Activated T-helper 1 cell treated with anti-CD3 and anti-CD28 coated beads, Interleukin-12 subunit alpha, Interleukin-12 subunit beta, Interleukin-2, Interleukin-4 antibody, amounts not matched to agents 30 ng/mL and 10 ng/mL and 1 ng/mL, durations not matched to agents 14 hours and 24 hours and 36 hours (primary cell): ENCODE data around the gene DKK1. TPM values are rescaled to one million over a fixed set of nuclear protein-coding genes. Genes with fewer than 3 reads are reported as not detected.

Experiments
- DNase-seq: peaks from one replicate; pipeline ENCODE4 v3.0.0; 2021; ENCODE audit warnings: low spot score
- H3K27ac Mint-ChIP-seq: one replicate; pipeline ENCODE4 v1.8.0; 2021; ENCODE audit warnings: mild to moderate bottlenecking, mixed read lengths
- H3K27me3 Mint-ChIP-seq: one replicate; pipeline ENCODE4 v1.8.0; 2022; ENCODE audit warnings: mild to moderate bottlenecking, moderate library complexity, mixed read lengths; ENCODE audit not compliant: insufficient read depth
- H3K36me3 Mint-ChIP-seq: one replicate; pipeline ENCODE4 v1.8.0; 2021; ENCODE audit warnings: low read depth, mixed read lengths
- H3K4me1 Mint-ChIP-seq: one replicate; pipeline ENCODE4 v1.8.0; 2021; ENCODE audit warnings: low read depth, mixed read lengths
- H3K4me3 Mint-ChIP-seq: one replicate; pipeline ENCODE4 v1.8.0; 2021; ENCODE audit warnings: mild to moderate bottlenecking, moderate library complexity, mixed read lengths
- H3K9me3 Mint-ChIP-seq: one replicate; pipeline ENCODE4 v1.8.0; 2021; ENCODE audit warnings: mixed read lengths
- intact Hi-C: fragments of 100-400 bp; cut with micrococcal nuclease; formaldehyde crosslinking; loops from one replicate; pipeline ENCODE4 v1.15.1; 2024
- total RNA-seq: library from RNA; stranded (reverse); gene quantifications from 2 replicates; pipeline ENCODE4 v1.2.3, GENCODE V29; 2022

DKK1 gene
- total RNA-seq, 1 donor from 2014 or later = not detected

DNA sequence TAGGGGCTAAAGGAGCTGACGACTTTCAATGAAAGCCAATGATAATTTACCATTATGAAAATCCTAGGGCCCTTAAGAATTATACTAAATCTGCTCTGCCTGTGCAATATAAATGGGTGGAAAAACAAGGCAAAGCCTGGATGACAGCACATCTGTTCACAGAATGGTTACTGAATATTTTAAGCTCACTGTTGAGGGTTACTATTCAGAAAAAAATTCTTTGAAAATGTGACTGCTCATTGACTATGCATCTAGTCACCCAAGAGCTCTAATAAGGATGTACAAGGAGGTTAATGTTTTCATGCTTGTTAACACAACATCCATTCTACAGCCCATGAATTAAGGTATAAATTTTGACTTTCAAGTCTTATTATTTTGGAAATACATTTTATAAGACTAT, 8.9 kb downstream of the DKK1 start:
- H3K4me1 Mint-ChIP-seq = no peaks in the 10 kb centered on the region
- H3K36me3 Mint-ChIP-seq = no peaks in the 10 kb centered on the region
- no peaks in the 10 kb centered on the region for H3K27me3 Mint-ChIP-seq
- no peak overlapping the region for H3K4me3 Mint-ChIP-seq
- DNase-seq = no peak
- no peak overlapping the region for H3K27ac Mint-ChIP-seq
- no peaks in the 10 kb centered on the region for H3K9me3 Mint-ChIP-seq
- intact Hi-C loops = no loop called here

DNA sequence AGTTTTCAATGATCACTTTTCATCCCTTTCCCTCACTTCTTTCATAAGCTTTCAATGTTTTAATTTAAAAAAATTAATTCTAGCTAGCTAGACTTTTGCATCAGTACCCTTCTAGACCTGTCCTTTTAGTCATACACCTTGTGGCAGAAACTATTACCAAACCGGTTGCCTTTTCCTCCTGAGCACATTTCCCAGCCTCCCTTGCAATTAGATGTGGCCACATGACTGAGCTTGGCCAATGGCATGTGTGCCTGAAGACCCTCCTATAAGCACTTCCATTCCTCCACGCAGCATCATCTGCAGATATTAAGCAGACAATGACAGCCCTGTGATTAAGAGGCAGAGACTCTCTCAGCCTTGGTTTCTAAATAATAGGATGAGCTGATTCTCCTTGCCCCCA, 12.3 kb downstream of the DKK1 start:
- H3K36me3 Mint-ChIP-seq = no peaks in the 10 kb centered on the region
- DNase-seq = no peak
- H3K27me3 Mint-ChIP-seq = no peaks in the 10 kb centered on the region
- H3K27ac Mint-ChIP-seq = no peak overlapping the region
- no peak overlapping the region for H3K4me3 Mint-ChIP-seq
- intact Hi-C loops = no loop called here
- no peaks in the 10 kb centered on the region for H3K9me3 Mint-ChIP-seq
- H3K4me1 Mint-ChIP-seq = no peaks in the 10 kb centered on the region

DNA sequence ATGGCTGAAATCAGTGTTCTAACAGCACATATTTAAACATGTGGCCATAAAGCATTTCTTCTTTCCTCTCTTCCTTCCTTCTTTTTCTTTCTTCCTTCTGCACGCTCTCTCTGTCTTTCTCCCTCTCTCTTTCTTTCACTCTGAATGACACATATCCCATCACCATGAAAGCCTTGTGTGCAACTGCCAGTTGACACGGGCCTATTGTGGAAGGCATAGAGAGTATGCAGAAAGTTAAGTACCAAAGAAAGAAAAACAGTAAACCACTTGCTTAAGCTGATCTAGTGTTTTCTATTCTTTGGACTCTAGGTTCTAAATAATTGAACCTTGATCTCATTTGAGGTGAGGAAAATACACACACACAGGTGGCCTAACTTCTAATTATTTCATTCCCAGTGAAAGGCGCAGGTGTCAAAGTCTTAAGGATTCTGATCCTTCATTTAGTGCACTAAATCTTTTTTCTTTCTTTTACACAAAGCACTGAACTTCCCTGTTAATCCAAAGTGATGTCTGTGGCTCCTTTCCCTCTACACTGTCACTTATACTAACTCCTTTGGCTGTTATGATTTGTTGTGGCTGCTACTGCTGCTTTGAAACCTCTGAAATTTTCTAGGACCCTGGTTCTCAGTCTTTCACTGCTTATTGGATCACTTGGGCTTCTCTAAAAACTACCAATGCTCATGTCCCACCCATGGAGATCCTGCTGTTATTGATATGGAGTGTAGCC, 17.7 kb downstream of the DKK1 start:
- Mint-ChIP-seq H3K36me3 (no peaks in the 10 kb centered on the region), H3K4me3 (no peak overlapping the region), H3K27ac (no peak overlapping the region), H3K4me1 (no peaks in the 10 kb centered on the region), H3K27me3 (no peaks in the 10 kb centered on the region), H3K9me3 (no peaks in the 10 kb centered on the region)
- intact Hi-C loops = no loop called here
- DNase-seq = no peak

DNA sequence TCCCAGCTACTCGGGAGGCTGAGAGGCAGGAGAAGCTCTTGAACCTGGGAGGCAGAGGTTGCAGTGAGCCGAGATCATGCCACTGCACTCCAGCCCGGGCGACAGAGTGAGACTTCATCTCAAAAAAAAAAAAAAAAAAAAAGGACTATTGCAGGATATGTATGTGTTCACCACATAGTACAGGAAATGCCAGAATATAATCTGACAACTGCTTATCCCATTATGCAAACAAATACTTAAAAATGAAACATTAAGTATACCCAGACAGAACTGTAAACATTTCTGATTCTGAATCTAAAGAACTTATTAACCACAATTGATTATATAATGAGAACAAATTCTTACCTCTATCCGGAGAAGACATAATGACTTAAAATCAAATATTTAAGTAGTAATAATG, 18.7 kb downstream of the DKK1 start:
- intact Hi-C loops = no loop called here
- Mint-ChIP-seq H3K27ac (no peak overlapping the region), H3K9me3 (no peaks in the 10 kb centered on the region), H3K36me3 (no peaks in the 10 kb centered on the region), H3K4me1 (no peaks in the 10 kb centered on the region), H3K27me3 (no peaks in the 10 kb centered on the region), H3K4me3 (no peak overlapping the region)
- DNase-seq = no peak

DNA sequence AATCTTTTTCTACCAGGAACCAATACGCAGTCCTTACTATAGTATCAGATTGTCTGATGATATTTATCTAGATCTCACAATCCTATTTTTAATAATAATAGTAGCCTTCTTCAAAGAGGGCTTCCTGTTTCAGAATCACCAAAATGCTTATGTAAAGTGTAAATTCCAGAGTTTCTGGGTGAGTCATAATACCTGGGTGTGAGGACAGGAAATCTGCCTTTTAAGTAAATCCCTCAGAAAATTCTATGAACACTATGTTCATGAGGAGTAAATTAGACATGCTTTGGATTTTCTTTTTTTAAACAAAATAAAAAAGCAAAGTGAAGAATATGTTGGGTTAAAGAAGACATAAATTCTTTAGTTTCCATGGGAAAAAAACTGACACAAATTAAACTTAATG, 20.5 kb downstream of the DKK1 start:
- no peaks in the 10 kb centered on the region for H3K9me3 Mint-ChIP-seq
- no peaks in the 10 kb centered on the region for H3K27me3 Mint-ChIP-seq
- intact Hi-C loops = no loop called here
- H3K4me1 Mint-ChIP-seq = no peaks in the 10 kb centered on the region
- no peak overlapping the region for H3K4me3 Mint-ChIP-seq
- DNase-seq = no peak
- H3K27ac Mint-ChIP-seq = no peak overlapping the region
- no peaks in the 10 kb centered on the region for H3K36me3 Mint-ChIP-seq

DNA sequence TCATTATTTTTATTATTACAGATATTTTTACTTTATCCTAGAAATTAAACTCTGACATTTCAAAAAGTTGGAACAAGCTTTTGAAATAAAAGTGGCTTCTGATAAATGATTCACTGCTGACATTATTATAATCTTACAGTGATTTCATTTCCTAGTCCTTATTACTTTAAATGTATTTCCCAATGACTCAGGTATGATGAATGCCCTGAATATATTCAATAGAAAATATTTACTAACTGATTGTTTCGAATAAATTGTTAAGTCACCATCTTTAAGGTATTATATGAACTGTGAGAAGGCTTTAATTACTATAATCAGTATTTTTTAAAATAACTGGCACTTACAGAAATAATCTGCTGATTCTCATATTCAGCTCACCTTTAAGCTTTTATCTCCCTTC, 21.6 kb downstream of the DKK1 start:
- intact Hi-C loops = no loop called here
- no peak overlapping the region for H3K27ac Mint-ChIP-seq
- H3K9me3 Mint-ChIP-seq = no peaks in the 10 kb centered on the region
- H3K36me3 Mint-ChIP-seq = no peaks in the 10 kb centered on the region
- H3K4me3 Mint-ChIP-seq = no peak overlapping the region
- no peaks in the 10 kb centered on the region for H3K4me1 Mint-ChIP-seq
- DNase-seq = no peak
- no peaks in the 10 kb centered on the region for H3K27me3 Mint-ChIP-seq

DNA sequence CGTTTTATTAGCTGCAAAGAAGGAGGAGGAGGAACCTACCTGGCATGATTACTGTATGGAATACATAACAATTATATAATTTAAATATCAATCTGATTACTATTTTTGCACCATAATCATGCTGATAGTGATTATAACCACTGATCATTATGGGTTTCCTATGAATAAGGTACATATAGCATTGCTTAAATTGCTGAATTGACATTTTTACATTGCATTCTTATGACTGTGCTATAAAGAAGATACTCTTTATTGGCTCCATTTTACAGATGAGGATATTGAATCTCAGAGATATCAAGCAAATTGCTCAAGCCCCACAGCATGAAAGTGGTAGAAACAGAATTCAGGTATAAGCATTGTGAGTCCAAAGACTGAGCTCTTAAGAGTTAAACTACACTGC, 23.1 kb downstream of the DKK1 start:
- H3K9me3 Mint-ChIP-seq = no peaks in the 10 kb centered on the region
- H3K27me3 Mint-ChIP-seq = no peaks in the 10 kb centered on the region
- no peaks in the 10 kb centered on the region for H3K4me1 Mint-ChIP-seq
- intact Hi-C loops = no loop called here
- no peak for DNase-seq
- no peak overlapping the region for H3K4me3 Mint-ChIP-seq
- H3K36me3 Mint-ChIP-seq = no peaks in the 10 kb centered on the region
- no peak overlapping the region for H3K27ac Mint-ChIP-seq

DNA sequence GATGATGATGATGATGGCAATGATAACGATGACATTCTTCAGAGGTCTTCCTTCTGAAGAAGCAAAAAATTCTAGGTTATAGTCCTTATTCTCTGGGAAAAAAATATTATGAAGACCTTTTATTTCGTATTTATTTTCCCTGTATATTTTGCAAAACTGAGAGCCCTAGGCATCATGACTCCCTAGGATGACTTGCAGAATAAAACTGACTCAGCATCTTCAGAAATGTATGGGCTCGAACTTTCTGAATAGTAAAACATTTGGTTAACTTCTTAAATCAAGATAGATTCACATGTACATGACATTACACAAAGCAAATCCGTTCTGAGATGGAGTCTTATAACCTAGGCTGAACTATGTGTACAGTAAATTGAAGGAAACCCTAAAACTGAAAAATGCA, 29.4 kb downstream of the DKK1 start:
- H3K9me3 Mint-ChIP-seq = no peaks in the 10 kb centered on the region
- no peak for DNase-seq
- no peaks in the 10 kb centered on the region for H3K27me3 Mint-ChIP-seq
- H3K27ac Mint-ChIP-seq = no peak overlapping the region
- intact Hi-C loops = no loop called here
- no peaks in the 10 kb centered on the region for H3K4me1 Mint-ChIP-seq
- H3K36me3 Mint-ChIP-seq = no peaks in the 10 kb centered on the region
- H3K4me3 Mint-ChIP-seq = no peak overlapping the region

DNA sequence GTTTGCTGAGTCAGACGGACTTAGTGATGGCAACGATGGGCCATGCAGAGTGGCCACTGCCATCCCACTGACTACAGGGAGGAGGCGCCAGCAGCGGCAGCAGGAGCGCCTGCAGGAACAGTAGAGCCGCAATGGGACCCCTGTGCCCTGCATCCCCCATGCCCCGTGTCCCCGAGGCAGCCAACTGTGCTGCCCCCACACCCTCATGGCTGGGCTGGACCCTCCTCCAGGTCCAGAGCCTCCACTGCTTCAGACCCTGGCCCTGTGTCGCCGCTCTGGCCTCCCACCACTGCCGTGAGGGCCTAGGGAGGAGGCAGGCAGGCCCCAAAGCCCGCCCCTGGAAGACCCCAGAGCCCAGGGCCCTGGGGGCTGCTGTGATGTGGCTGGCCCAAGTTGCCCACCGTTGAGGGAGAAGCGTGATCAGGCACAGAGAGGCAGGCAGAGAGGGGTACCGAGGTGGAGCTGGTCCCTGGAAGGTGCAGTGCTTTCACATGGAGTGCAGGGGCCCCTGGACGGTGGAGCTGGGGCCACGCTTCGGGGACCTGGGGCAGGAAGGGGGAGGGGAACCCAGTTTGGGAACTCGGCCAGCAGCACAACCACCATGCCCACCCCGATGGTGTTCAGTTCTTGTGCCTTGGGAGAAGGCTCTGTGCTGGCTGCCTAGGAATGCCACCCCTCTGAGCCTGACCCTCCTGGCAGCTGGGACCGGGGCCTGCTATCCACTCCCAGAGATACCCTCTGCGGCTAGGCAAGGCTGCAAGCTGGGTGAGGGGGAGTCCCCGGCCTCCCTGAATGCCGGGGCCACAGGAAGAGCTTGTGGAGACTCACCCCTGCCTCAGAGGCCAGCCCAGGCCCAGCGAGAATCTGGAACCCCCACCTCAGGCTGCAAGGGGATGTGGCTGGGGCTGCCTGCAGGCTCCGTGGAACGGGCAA, 32.6 kb downstream of the DKK1 start:
- no peak for DNase-seq

DNA sequence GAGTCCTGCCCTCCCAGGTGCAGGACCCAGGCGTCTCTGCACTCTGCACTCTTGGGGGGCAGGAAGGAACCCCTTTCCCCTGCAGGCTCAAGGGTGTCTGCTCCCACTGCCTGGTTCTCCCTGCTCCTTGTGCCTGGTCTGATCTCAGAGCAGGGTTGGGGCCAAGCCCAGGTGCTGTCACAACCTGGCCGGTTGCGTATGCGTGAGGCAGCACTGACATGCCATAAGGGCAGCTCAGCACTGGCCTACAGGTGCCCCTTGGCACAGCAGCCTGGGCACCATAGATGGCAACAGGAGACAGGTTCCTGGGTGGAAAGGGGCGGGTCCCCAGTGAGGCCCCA, 33.2 kb downstream of the DKK1 start:
- Mint-ChIP-seq H3K9me3 (no peaks in the 10 kb centered on the region), H3K36me3 (no peaks in the 10 kb centered on the region), H3K4me3 (no peak overlapping the region), H3K27me3 (no peaks in the 10 kb centered on the region), H3K4me1 (no peaks in the 10 kb centered on the region), H3K27ac (no peak overlapping the region)
- DNase-seq = no peak
- intact Hi-C loops = no loop called here

More for the DNA sequence above, 32.6 kb downstream of the DKK1 start:
- no peaks in the 10 kb centered on the region for H3K27me3 Mint-ChIP-seq
- intact Hi-C loops = no loop called here
- no peaks in the 10 kb centered on the region for H3K9me3 Mint-ChIP-seq
- H3K36me3 Mint-ChIP-seq = no peaks in the 10 kb centered on the region
- no peaks in the 10 kb centered on the region for H3K4me1 Mint-ChIP-seq
- no peak overlapping the region for H3K27ac Mint-ChIP-seq
- H3K4me3 Mint-ChIP-seq = no peak overlapping the region

DNA sequence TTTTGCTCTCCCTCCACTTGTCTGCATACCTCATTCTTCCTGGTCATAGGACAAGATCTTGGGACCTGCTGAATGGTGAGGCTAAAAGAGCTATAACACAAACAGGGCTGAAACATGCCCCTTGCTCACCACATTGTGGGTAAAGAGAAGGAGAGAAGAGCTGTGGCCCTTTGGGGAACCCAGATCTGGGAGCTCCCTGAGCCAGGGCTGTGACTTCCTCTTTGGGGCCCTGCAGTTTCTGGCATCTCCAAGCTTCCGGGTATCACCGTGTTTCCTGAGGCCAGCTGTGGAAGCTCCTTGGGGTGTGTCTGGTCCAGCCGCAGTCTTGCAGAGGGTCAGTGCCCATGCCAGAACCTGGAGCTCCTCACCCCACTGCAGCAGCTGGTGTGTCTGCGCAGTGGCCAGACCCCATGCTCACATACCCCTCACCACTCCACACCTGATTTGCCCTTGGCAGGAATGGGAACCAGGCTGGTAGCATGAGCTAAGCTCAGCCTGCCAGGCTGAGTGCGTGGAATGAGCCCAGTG, 34.0 kb downstream of the DKK1 start:
- Mint-ChIP-seq H3K4me1 (no peaks in the 10 kb centered on the region), H3K9me3 (no peaks in the 10 kb centered on the region), H3K4me3 (no peak overlapping the region), H3K27me3 (no peaks in the 10 kb centered on the region), H3K36me3 (no peaks in the 10 kb centered on the region), H3K27ac (no peak overlapping the region)
- intact Hi-C loops = no loop called here
- DNase-seq = no peak

DNA sequence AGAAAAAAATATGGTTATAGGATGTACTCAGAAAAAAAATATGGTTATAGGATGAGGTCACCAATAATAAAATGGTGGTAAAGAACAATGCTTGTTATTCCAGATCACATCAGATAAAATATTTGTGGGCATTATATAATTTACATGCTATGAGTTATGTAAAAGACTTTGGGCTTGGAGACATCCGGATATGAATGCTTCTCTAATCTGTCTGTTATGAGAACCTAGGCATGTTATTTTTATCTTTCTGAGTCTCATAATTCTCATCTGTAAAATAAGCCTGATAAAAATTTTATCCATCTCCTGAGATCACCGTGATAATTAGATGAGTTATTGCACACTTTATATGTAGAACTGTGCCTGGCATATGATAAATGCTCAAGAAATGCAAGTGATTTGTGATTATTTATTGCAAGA, 37.8 kb downstream of the DKK1 start:
- intact Hi-C loops = no loop called here
- H3K27me3 Mint-ChIP-seq = no peaks in the 10 kb centered on the region
- H3K36me3 Mint-ChIP-seq = no peaks in the 10 kb centered on the region
- no peaks in the 10 kb centered on the region for H3K4me1 Mint-ChIP-seq
- DNase-seq = no peak
- no peak overlapping the region for H3K27ac Mint-ChIP-seq
- H3K4me3 Mint-ChIP-seq = no peak overlapping the region
- H3K9me3 Mint-ChIP-seq = no peaks in the 10 kb centered on the region

DNA sequence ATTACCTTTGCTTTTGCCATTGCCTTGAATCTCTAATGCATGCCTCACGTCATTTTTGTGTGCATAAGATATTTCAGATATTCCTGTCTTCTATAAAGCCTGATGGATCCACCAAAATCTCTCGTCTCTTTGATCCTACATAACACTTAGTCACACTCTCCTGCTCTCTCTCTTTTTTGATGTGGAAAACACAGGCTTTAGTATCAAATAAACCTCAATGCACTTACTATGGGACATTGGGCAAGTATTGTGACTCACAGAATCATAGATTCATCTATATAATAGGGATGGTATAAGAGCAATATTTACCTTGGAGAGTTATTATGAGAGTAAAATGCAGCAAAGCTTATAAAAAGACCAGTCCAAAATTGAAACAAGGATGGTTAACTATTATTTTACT, 39.1 kb downstream of the DKK1 start:
- no peaks in the 10 kb centered on the region for H3K9me3 Mint-ChIP-seq
- no peaks in the 10 kb centered on the region for H3K4me1 Mint-ChIP-seq
- H3K4me3 Mint-ChIP-seq = no peak overlapping the region
- no peak for DNase-seq
- H3K36me3 Mint-ChIP-seq = no peaks in the 10 kb centered on the region
- H3K27me3 Mint-ChIP-seq = no peaks in the 10 kb centered on the region
- intact Hi-C loops = no loop called here
- no peak overlapping the region for H3K27ac Mint-ChIP-seq
